Measurements from ENCODE around the gene MANSC4.
"Not testable (repeated sequence)": the region's sequence is repeated elsewhere in the genome, so short reads cannot be mapped to it uniquely, and the experiment has no call there.

DNA sequence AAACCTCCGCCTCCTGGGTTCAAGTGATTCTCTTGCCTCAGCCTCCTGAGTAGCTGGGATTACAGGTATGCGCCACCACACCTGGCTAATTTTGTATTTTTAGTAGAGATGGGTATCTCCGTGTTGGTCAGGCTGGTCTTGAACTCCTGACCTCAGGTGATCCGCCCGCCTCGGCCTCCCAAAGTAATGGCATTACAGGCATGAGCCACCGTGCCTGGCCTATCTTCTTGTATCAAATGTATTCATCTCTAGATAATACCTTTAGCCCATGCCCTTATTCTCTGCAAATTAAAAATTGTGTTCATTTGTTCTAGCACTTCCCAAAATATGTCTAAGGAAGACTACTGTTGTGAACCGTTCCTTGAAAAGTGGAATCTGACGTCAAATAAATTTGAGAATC is 45.7 kb downstream of the MANSC4 start:
- TF ChIP-seq, protein P1, sequence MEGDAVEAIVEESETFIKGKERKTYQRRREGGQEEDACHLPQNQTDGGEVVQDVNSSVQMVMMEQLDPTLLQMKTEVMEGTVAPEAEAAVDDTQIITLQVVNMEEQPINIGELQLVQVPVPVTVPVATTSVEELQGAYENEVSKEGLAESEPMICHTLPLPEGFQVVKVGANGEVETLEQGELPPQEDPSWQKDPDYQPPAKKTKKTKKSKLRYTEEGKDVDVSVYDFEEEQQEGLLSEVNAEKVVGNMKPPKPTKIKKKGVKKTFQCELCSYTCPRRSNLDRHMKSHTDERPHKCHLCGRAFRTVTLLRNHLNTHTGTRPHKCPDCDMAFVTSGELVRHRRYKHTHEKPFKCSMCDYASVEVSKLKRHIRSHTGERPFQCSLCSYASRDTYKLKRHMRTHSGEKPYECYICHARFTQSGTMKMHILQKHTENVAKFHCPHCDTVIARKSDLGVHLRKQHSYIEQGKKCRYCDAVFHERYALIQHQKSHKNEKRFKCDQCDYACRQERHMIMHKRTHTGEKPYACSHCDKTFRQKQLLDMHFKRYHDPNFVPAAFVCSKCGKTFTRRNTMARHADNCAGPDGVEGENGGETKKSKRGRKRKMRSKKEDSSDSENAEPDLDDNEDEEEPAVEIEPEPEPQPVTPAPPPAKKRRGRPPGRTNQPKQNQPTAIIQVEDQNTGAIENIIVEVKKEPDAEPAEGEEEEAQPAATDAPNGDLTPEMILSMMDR (IDR thresholded peaks at IDR 0.05), result not testable (repeated sequence)
- TF ChIP-seq POLR2A, POLR2AphosphoS5, EP300 (IDR thresholded peaks at IDR 0.05): not testable (repeated sequence)
